Limb (tissue), 2 donors: ENCODE data around the gene AKR1B1.

Source experiments
- DNase-seq, 2 donors: peaks; one replicate each; pipeline ENCODE4 v3.0.0-alpha.2; 2016; ENCODE audit errors: extremely low spot score in 2 of 2

AKR1B1 gene

DNA sequence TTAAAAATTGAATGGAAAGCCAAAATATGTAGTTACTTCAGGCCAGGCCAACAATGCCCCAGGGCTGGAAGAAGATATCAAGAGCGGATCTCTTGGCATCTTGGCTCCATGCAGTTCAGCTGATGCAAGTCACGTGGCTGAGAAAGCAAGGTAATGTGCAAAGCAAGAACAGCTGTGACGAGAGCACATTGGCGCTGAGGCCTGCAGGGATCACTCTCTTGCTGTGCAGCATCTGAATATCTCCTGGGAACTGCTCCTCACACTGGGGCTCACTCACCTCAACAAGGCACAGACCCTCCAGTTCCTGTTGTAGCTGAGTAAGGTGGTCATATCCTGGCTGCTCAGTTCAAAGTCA, 14.0 kb downstream of the AKR1B1 start:
- DNase-seq, result no peak

- DNase-seq, result no peak
Observed at GRCh38 chr7:134444198-134444960, 14.5 kb downstream of the AKR1B1 start.

DNA sequence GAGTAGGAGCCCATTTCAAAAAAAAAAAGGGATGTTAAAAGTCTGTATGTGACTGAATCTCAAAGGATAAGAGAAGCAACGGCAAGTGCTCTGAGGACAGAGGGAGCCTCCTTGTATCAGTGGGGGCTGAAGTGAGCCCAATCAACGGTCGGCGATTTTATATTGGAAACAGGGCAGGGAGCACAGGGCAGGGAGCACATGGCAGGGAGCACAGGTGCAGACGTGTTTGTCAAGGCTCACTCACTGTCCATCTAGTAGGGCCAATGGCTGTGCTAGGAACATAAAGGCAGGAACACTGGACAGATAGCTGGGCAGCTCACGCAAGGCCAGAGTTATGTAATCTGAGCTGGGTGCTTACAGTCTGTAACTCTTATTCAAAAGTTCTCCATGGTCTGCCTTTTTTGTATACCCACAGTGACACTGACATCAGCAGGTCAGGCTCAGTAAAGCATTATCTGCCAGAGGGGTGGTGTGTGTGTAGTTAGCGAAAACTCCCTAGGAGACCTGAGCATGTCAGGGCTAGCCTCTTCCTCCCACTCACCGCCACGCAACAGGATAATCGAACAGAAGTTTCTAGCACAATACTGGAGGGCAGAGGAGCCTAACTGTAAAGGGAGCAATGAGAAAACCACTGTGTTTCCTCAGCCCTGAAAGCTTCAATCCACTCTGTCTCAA, 15.4 kb downstream of the AKR1B1 start:
- no peak for DNase-seq

GRCh38 chr7:134442441-134443220, 16.3 kb downstream of the AKR1B1 start:
- no peak for DNase-seq

- DNase-seq, result no peak
Observed at GRCh38 chr7:134441264-134441663, 17.6 kb downstream of the AKR1B1 start.

DNA sequence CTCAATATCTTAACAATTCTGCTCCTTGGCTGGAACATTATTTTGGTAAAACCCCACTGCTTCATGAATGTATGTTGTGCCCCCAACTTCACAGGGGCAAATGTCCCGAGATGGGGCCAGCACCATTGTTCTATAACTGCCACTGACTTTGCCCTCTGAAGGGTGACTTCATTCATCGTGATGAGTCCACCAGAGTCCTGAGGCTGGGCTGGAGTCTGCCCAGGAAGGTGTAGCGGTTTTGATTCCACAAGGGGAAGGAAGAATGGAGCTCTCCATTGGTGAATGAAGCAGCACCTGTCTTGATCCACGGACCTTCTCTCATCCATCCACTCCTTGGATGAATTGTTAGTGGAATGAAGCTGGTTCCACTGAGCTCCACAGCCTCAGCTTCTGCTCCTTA, 18.4 kb downstream of the AKR1B1 start:
- no peak for DNase-seq

DNA sequence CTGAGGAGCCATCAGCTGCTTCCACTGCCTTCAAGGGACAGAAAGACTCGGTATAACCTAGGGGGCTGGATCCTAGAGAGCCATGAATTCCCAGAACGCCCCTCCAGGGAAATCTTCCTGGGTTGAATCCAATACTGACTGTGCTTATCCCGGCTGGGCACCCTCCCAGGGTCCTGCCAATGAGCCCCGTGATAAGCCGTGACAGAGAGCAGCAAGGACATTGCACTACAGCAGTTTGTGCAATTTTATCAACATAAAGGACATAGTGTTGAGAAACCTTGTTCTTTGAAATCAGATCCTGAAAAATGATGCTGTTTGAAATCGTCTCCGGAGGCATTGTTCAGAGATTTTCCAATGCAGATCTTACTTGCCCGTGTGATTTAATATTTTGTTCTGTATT, 18.8 kb downstream of the AKR1B1 start:
- DNase-seq, result no peak

DNA sequence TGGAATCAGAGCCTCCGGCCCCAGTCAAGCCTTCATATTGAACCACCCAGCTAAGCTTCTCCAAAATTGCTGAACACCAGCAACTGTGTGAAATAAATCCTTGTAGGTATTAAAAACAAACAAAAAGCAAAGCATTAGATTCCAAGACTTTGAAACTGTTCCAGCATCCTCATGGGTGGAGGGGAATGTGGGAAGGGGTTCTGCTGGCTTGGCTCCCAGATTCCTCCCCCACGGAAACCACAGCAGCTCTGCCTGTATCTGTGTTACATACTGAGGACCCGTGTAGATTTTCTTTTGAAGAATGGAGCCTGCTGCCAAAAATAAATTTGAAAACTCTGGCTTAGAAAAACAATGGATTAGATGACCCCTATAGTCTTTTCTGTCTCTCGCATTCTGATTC, 20.0 kb downstream of the AKR1B1 start:
- DNase-seq, result no peak

- no peak for DNase-seq
Observed at GRCh38 chr7:134435161-134435920, 23.6 kb downstream of the AKR1B1 start.

DNA sequence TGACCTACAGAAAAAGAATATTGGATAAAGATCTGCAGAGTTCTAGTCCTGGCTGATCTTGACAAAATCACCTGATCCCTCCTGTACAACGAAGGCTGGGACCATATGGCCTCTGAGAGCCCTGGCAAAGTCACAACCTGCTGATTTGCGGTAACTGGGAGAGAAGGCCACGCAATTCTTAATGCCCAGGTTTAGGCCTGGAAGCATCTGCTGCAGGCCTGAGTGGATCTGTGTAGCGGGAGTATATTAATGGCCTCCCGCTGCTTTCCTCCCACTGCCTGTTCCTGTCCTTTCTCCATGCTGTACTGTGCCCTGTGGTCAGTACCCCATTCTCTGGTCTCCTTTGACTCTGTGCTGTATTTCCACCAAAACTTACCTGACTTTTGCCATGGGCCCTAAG, 24.2 kb downstream of the AKR1B1 start:
- no peak for DNase-seq

- no peak for DNase-seq
Observed at GRCh38 chr7:134433430-134433829, 25.5 kb downstream of the AKR1B1 start.

DNA sequence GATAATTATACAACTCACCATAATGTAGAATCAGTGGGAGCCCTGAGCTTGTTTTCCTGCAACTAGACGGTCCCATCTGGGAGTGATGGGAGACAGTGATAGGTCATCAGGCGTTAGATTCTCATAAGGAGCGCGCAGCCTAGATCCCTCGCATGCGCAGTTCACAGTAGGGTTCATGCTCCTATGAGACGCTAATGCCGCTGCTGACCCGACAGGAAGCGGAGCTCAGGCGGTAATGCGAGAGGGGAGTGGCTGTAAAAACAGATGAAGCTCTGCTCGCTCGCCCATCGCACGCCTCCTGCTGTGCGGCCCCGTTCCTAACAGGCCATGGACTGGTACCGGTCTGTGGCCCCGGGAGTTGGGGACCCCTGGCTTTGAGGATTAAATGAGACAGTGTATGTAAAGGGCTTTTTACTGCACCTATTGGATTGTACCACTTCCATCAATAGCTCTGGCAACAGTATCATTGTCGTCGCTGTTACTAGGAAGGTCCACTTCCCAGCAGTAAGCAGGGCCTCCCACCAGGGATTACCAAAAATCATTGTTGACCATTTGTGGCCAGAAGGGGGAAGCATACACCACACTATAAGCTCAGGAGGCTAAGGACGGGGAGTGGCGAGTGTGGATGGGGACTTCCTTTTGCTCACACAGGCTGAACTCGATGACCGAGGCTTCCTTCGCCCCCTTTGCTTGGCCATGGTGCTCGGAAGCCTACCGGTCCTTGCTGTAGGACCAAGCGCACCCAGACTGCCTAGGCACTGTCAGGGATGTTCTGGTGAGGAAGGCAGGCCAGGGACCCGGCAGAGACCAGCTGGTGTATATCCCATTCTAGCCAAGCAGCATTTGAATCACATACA, 26.4 kb downstream of the AKR1B1 start:
- DNase-seq, result peak; percentile 80 to 93

DNA sequence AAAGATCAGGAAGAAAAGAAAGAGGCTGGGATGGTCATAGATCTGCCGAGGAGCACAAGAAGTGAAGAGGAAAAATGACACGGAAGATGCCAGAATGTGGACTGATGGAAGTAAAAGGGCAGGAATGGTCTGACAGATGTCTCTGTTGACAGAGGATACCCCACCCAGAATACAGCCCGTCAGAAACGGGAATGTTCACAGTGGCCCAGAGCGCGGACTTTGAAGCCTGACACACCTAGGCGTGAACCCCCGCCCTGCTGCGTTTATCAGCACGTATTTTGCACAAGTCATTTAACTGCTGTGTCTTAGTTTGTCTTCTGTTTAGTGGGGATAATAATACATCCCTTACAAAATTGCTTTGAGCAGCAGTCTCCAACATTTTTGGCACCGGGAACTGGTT, 27.1 kb downstream of the AKR1B1 start:
- DNase-seq, result no peak

DNA sequence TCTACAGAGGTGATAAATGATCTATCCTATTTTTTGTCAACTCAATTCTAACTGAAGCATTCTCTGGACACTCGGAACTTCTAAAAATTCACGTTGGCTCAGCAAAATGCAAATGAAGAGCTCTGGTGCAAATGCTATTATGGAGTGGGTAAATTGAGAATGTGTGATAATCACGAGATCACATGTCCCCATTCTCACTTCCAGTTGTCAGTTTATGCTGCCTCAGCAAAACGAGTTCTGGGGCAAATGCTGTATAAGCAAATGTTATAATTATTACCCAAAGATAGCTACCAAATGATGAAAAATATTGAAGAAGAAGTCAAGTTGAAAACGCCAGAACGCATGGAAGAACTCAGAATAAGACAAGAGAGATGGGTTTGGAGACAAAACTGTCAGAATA, 29.4 kb downstream of the AKR1B1 start:
- DNase-seq, result no peak

DNA sequence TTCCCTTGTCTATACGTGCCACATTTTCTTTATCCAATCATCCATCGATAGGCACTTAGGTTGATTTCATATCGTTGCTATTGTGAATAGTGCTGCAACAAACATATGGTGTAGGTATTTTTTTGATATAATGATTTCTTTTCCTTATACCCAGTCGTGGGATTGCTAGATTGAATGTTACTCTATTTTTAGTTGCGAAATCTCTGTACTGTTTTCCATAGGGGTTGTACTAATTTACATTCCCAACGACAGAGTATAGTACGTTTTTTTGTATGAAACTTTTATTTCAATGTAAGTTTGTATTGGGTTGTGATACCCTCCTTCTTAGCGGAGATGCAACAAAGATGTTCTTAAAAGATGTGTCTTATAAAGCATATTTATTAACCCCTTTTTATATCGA, 30.0 kb downstream of the AKR1B1 start:
- DNase-seq, result no peak

GRCh38 chr7:134427896-134428295, 31.0 kb downstream of the AKR1B1 start:
- no peak for DNase-seq

DNA sequence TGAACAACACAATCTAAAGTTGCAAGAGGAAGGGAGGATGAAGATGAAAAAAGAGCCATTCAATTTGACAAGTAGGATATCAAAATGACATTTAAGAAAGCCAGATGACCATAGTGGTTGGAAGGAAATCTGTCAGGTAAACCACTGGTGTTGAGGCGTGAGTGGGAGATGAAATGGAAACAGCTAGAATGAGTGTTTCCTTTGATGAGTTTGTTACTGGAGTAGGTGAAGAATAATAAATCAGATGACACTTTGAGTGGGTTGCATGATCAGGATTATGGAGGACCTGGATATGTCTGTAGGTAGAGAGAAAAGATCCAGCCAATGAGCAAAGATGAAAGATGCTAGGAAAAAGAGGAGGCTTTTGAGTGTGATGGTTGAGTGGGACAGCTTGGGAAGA, 33.1 kb downstream of the AKR1B1 start:
- DNase-seq, result no peak

GRCh38 chr7:134422638-134423037, 36.3 kb downstream of the AKR1B1 start:
- DNase-seq, result no peak

- DNase-seq, result no peak
Observed at GRCh38 chr7:134422008-134422407, 36.9 kb downstream of the AKR1B1 start.

DNA sequence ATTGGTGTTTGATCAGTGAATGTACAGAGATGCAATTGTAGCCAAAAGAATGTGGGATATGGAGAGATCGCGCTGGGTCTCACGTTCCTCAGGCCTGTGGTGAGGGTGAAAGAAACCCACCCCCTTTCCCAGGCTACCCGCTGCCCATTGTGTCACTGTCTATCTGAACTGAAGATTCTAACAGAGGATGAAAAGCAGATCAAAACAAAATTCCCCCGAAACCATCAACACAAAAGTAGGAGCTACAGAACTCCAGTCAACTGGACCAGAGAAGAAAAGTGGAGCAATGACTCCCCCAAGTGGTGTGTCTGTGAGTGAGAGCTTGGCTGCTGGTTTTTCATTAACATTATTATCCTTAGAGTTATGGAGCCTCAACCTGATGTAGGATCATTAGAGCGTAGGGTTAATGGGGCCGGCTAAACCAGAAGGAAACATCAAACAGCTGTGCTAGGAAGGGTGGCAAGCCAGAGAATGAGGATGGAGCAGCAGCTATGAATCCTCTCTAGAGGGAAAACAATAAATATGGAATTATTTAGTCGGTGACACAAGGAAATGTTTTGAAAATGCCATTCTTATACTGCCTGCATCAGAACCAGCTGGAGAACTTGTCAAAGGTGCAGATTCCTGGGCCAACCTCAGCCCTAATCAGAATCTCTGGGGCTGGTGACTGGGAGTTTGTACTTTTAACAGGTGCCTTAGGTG, 38.3 kb downstream of the AKR1B1 start:
- peak; percentile 57 to 66 for DNase-seq
